Bronchial epithelial cell (primary cell): ENCODE results near the gene NDUFA9. TPM values are rescaled to one million over a fixed set of nuclear protein-coding genes. Genes with fewer than 3 reads are reported as not detected.

Experiments used
- DNase-seq: peaks from one replicate; pipeline ENCODE4 v3.0.0-alpha.2; 2010; ENCODE audit warnings: low read depth
- FAIRE-seq: peaks from 2 replicates; lab custom pipeline; 2011; peaks lifted over from hg19 to GRCh38; lab: Jason Lieb, UNC
- H3K27me3 ChIP-seq: 2 replicates; pipeline ENCODE4 v1.5.1; 2011; ENCODE audit warnings: low read length; ENCODE audit not compliant: control insufficient read depth, insufficient read depth
- H3K36me3 ChIP-seq: 2 replicates; pipeline ENCODE4 v1.5.1; 2011; ENCODE audit warnings: low read length; ENCODE audit not compliant: control insufficient read depth, insufficient read depth
- H3K4me3 ChIP-seq: 2 replicates; pipeline ENCODE4 v1.5.1; 2011; ENCODE audit warnings: mild to moderate bottlenecking, low read depth, low read length, control low read depth
- CTCF ChIP-seq: IDR thresholded peaks from 2 replicates; pipeline ENCODE4 v1.5.1; 2011; ENCODE audit warnings: mild to moderate bottlenecking, moderate library complexity, low read length, control low read depth, inconsistent platforms; ENCODE audit not compliant: insufficient read depth, severe bottlenecking
- total RNA-seq: library from RNA; depleted of rRNA; stranded (reverse); fragments of >200 nt; gene quantifications from 2 replicates; pipeline ENCODE4 v1.2.1, GENCODE V29; 2014

The NDUFA9 gene
- total RNA-seq, 1 donor from 2014 or later = 31.6 TPM

GRCh38 chr12:4653691-4654090 lies 4.8 kb downstream of the NDUFA9 start:
- Histone ChIP-seq H3K4me3 (no peak overlapping the region), H3K36me3 (peaks cover 12% of the 10 kb centered on the region), H3K27me3 (no peaks in the 10 kb centered on the region)
- no peak for TF ChIP-seq CTCF
- DNase-seq = no peak
- no peak for FAIRE-seq

DNA sequence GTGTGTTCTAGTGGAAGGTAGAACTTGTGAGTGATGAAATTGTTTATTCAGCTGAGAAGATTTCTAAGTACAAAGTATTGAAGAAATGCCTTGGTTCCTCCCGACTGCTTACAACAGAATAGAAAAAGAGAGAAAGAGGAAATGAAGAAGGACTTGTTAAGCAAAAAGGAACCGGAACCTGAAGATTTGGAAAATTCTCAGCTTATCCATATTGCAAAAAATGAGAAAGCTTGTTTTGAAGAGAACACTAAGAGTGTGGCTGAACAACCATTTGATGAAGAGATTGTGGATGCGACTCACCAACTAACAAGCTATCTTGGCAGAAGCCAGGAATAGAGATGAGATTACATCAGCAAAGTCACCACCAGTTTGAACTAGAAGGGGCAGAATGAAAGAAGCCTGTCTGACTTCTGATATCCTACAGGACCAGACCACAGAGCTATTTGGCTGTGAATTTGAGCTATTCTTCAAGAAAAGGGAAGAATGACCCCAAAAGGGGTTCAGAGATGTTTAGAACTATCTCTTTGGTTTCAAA lies 15.1 kb downstream of the NDUFA9 start:
- FAIRE-seq (peak; percentile 83), DNase-seq (peak; percentile 68)
- Histone ChIP-seq H3K36me3 (peaks cover 19% of the 10 kb centered on the region), H3K27me3 (no peaks in the 10 kb centered on the region), H3K4me3 (no peak overlapping the region)
- TF ChIP-seq CTCF = no peak

GRCh38 chr12:4665236-4665635 lies 16.3 kb downstream of the NDUFA9 start:
- H3K4me3 ChIP-seq = no peak overlapping the region
- peaks cover 12% of the 10 kb centered on the region for H3K36me3 ChIP-seq

DNA sequence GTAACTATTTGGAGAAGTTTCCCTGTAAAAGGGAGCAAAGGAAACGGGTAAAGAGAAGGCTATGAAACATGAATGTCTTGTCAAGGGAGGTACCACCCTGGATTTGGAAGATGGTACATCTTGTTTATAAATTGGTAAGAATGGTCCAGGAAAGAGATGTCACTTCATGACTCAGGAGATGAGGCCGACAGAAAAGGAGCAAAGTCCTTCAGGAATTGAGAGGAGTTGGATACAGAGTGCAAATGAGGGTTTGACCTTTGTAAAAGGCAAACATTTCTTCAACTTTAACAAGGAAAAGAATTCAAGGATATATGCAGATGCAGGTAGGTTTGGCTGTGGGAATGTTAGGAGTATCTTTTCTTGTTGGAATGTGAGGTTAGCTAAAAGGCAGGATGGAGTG lies 30.8 kb downstream of the NDUFA9 start:
- Histone ChIP-seq H3K27me3 (no peaks in the 10 kb centered on the region), H3K4me3 (no peak overlapping the region), H3K36me3 (no peaks in the 10 kb centered on the region)
- TF ChIP-seq CTCF = no peak
- DNase-seq = no peak
- no peak for FAIRE-seq

More at GRCh38 chr12:4665236-4665635, 16.3 kb downstream of the NDUFA9 start:
- no peak for FAIRE-seq
- no peak for TF ChIP-seq CTCF
- H3K27me3 ChIP-seq = no peaks in the 10 kb centered on the region
- no peak for DNase-seq

- Histone ChIP-seq H3K4me3 (no peak overlapping the region), H3K27me3 (no peaks in the 10 kb centered on the region), H3K36me3 (peaks cover 4% of the 10 kb centered on the region)
- FAIRE-seq (no peak), DNase-seq (no peak)
- TF ChIP-seq CTCF = no peak
Measured at GRCh38 chr12:4681732-4682131, 32.8 kb downstream of the NDUFA9 start.

DNA sequence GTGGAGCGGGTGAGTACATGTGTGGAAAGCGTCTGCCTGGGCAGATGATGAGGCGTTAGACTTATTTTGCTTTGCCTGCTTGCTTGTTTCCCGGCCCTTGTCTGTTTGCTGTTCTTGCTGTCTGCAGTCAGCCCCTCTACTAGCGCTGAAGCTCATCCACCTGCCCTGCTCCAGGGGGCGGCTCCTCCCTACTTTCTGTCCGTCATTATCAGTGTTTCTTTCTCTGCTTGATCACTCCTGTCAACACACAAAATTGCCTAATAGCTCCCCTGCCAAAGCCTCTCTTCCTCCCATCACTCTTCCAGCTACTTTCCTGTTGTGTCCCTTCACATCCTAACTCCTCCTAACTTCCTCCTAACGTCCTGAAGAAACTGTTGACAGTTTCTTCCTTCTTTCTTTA lies 36.4 kb downstream of the NDUFA9 start:
- no peak for TF ChIP-seq CTCF
- H3K27me3 ChIP-seq = no peaks in the 10 kb centered on the region
- no peak overlapping the region for H3K4me3 ChIP-seq
- DNase-seq = no peak
- FAIRE-seq = no peak
- peaks cover 9% of the 10 kb centered on the region for H3K36me3 ChIP-seq
